CD14-positive monocyte (primary cell): Measurements from ENCODE around the gene PMCH. TPM values are rescaled to one million over a fixed set of nuclear protein-coding genes. Genes with fewer than 3 reads are reported as not detected.

Experiments used
- DNase-seq, 3 donors: peaks; one replicate each; pipeline ENCODE4 v3.0.0-alpha.2; 2011 to 2022
- H2AFZ ChIP-seq: 2 replicates; pipeline ENCODE4 v1.6.0; 2012; ENCODE audit warnings: mild to moderate bottlenecking, low read depth, low read length, inconsistent platforms; ENCODE audit not compliant: insufficient read depth, poor library complexity, severe bottlenecking
- H3K27ac ChIP-seq, 2 donors: 1 replicate in 1 of 2; 2 replicates in 1 of 2; pipeline ENCODE4 v1.5.1; 2012 to 2013; ENCODE audit warnings: low read length in 2 of 2, control low read depth in 1 of 2, inconsistent platforms in 1 of 2, low read depth in 1 of 2, mild to moderate bottlenecking in 1 of 2
- H3K27me3 ChIP-seq, 2 donors: one replicate each; pipeline versions ENCODE4 v1.6.0 to v1.6.1; 2011 to 2013; ENCODE audit warnings: low read length in 2 of 2; ENCODE audit not compliant: control insufficient read depth in 2 of 2, insufficient read depth in 2 of 2
- H3K36me3 ChIP-seq, 2 donors: replicated peaks in 1 of 2; 1 replicate in 1 of 2; 2 replicates in 1 of 2; pipeline versions ENCODE4 v1.5.1 to v1.6.1; 2012 to 2013; ENCODE audit warnings: low read length in 2 of 2, control low read depth in 1 of 2, inconsistent platforms in 1 of 2, mild to moderate bottlenecking in 1 of 2; ENCODE audit not compliant: insufficient read depth in 2 of 2, control insufficient read depth in 1 of 2
- H3K4me1 ChIP-seq, 2 donors: 1 replicate in 1 of 2; 2 replicates in 1 of 2; pipeline versions ENCODE4 v1.5.1 to v1.6.1; 2012 to 2013; ENCODE audit warnings: low read length in 2 of 2, control low read depth in 1 of 2, inconsistent platforms in 1 of 2, mild to moderate bottlenecking in 1 of 2, moderate library complexity in 1 of 2; ENCODE audit not compliant: insufficient read depth in 2 of 2, control insufficient read depth in 1 of 2
- H3K4me2 ChIP-seq: replicated peaks from 2 replicates; pipeline ENCODE3; 2012; ENCODE audit warnings: low read length, moderate library complexity, mild to moderate bottlenecking; ENCODE audit not compliant: poor library complexity, severe bottlenecking; ENCODE audit errors: extremely low read depth
- H3K4me3 ChIP-seq, 3 experiments: fragments of 200-600 bp in 1 of 3; sonication (generic) in 1 of 3; replicated peaks in 1 of 3; 1 replicate in 2 of 3; 2 replicates in 1 of 3; pipeline ENCODE4 v1.5.1; 2011 to 2013; ENCODE audit warnings: low read length in 3 of 3, mild to moderate bottlenecking in 3 of 3, control low read depth in 2 of 3, low read depth in 2 of 3, inconsistent platforms in 1 of 3, moderate library complexity in 1 of 3
- H3K79me2 ChIP-seq: 2 replicates; pipeline ENCODE4 v1.6.0; 2012; ENCODE audit warnings: mild to moderate bottlenecking, control low read depth, inconsistent platforms, low read length, moderate library complexity; ENCODE audit not compliant: insufficient read depth
- H3K9ac ChIP-seq: 2 replicates; pipeline ENCODE4 v1.6.0; 2017; ENCODE audit warnings: low read length, mild to moderate bottlenecking; ENCODE audit not compliant: insufficient read depth, poor library complexity, severe bottlenecking
- H3K9me3 ChIP-seq, 2 donors: replicated peaks in 1 of 2; 1 replicate in 1 of 2; 2 replicates in 1 of 2; pipeline versions ENCODE4 v1.5.1 to v1.6.1; 2012 to 2013; ENCODE audit warnings: low read length in 2 of 2, control low read depth in 1 of 2; ENCODE audit not compliant: control insufficient read depth in 1 of 2, insufficient read depth in 1 of 2
- H4K20me1 ChIP-seq: 2 replicates; pipeline ENCODE4 v1.6.0; 2012; ENCODE audit warnings: mild to moderate bottlenecking, low read length, control low read depth, moderate library complexity; ENCODE audit not compliant: insufficient read depth
- H3K27ac Mint-ChIP-seq, 7 donors: one replicate each; pipeline ENCODE4 v1.8.0; 2020; ENCODE audit warnings: mild to moderate bottlenecking in 7 of 7, mixed read lengths in 7 of 7, moderate library complexity in 6 of 7, inconsistent platforms in 2 of 7
- H3K27me3 Mint-ChIP-seq, 3 donors: one replicate each; pipeline ENCODE4 v1.8.0; 2021 to 2022; ENCODE audit warnings: low read depth in 3 of 3, mild to moderate bottlenecking in 3 of 3, mixed read lengths in 3 of 3, moderate library complexity in 3 of 3, inconsistent platforms in 1 of 3
- H3K36me3 Mint-ChIP-seq, 2 donors: one replicate each; pipeline ENCODE4 v1.8.0; 2020; ENCODE audit warnings: mixed read lengths in 2 of 2, inconsistent platforms in 1 of 2, mild to moderate bottlenecking in 1 of 2
- H3K4me1 Mint-ChIP-seq: one replicate; pipeline ENCODE4 v1.8.0; 2020; ENCODE audit warnings: mild to moderate bottlenecking, mixed read lengths
- H3K4me3 Mint-ChIP-seq, 2 donors: one replicate each; pipeline ENCODE4 v1.8.0; 2020; ENCODE audit warnings: mild to moderate bottlenecking in 2 of 2, mixed read lengths in 2 of 2, moderate library complexity in 1 of 2
- H3K9me3 Mint-ChIP-seq, 7 donors: one replicate each; pipeline ENCODE4 v1.8.0; 2020 to 2022; ENCODE audit warnings: mixed read lengths in 7 of 7, mild to moderate bottlenecking in 6 of 7, moderate library complexity in 6 of 7, inconsistent platforms in 2 of 7
- CTCF ChIP-seq: fragments of 200-600 bp; IDR thresholded peaks from one replicate; pipeline ENCODE4 v1.8.0; 2022; ENCODE audit warnings: antibody characterized with exemption, mild to moderate bottlenecking
- WGBS: methylation state at CpG from one replicate; pipeline ENCODE4 v1.1.5; 2013; ENCODE audit warnings: missing lambda C conversion rate; ENCODE audit not compliant: insufficient coverage; 5-methylcytosine and 5-hydroxymethylcytosine counted together
- intact Hi-C, 2 donors: fragments of 100-400 bp; cut with micrococcal nuclease; formaldehyde crosslinking; loops; one replicate each; pipeline versions ENCODE4 v1.15.0 to v1.15.1; 2023
- polyA plus RNA-seq, 3 donors: library from polyadenylated mRNA; depleted of rRNA in 1 of 3; unstranded in 2 of 3; stranded (reverse) in 1 of 3; fragments of 300-500 nt in 2 of 3; fragments of >200 nt in 1 of 3; fragmentation: Illumina TruSeq in 2 of 3; gene quantifications; 1 replicate in 2 of 3; 2 replicates in 1 of 3; pipeline ENCODE4 v1.2.3, GENCODE V29; 2012 to 2021

The PMCH gene
- polyA plus RNA-seq, 3 donors, result not detected

- WGBS, result 100% methylated on average over 1 of the region's 2 CpGs
- H3K36me3 ChIP-seq, result peaks cover 2 to 29% of the 10 kb centered on the region in 2 donors
- H3K9me3 Mint-ChIP-seq, result peaks cover 0 to 25% (median 12%) of the 10 kb centered on the region in 7 donors
- no peaks in the 10 kb centered on the region for H3K79me2 ChIP-seq
- no peak overlapping the region for H2AFZ ChIP-seq
- no peaks in the 10 kb centered on the region for H4K20me1 ChIP-seq
- no peaks in the 10 kb centered on the region for H3K27me3 ChIP-seq
- H3K27me3 Mint-ChIP-seq, result peaks cover 0 to 2% (median 0%) of the 10 kb centered on the region in 3 donors
- no peaks in the 10 kb centered on the region for H3K4me1 ChIP-seq
- H3K9ac ChIP-seq, result no peak overlapping the region
- H3K4me2 ChIP-seq, result no peak overlapping the region
- TF ChIP-seq CTCF, result no peak
- no peak overlapping the region for H3K4me3 Mint-ChIP-seq
- H3K27ac Mint-ChIP-seq, result no peak overlapping the region
- no peak overlapping the region for H3K27ac ChIP-seq
- H3K4me3 ChIP-seq, result no peak overlapping the region
- DNase-seq, result no peak
- peaks cover 36 to 63% of the 10 kb centered on the region in 2 donors for H3K36me3 Mint-ChIP-seq
- peaks cover 0 to 7% of the 10 kb centered on the region in 2 donors for H3K9me3 ChIP-seq
- no peaks in the 10 kb centered on the region for H3K4me1 Mint-ChIP-seq
- intact Hi-C loops, result no loop called here
Measured at GRCh38 chr12:102204025-102204424, 6.4 kb upstream of the PMCH start.

GRCh38 chr12:102202556-102202955 is 4.9 kb upstream of the PMCH start:
- no peak for DNase-seq
- Mint-ChIP-seq H3K27ac (no peak overlapping the region), H3K9me3 (peaks cover 0 to 14% (median 7%) of the 10 kb centered on the region in 7 donors)

More at GRCh38 chr12:102202556-102202955, 4.9 kb upstream of the PMCH start:
- no peak overlapping the region for H3K4me2 ChIP-seq
- H3K9me3 ChIP-seq, result peaks cover 0 to under 1% of the 10 kb centered on the region in 2 donors
- no CpG with 5 or more reads among the region's 4 CpGs for whole genome bisulfite sequencing
- Mint-ChIP-seq H3K4me3 (no peak overlapping the region), H3K36me3 (peaks cover 29 to 59% of the 10 kb centered on the region in 2 donors), H3K4me1 (no peaks in the 10 kb centered on the region), H3K27me3 (peaks cover 0 to 2% (median 0%) of the 10 kb centered on the region in 3 donors)
- H3K4me3 ChIP-seq, result no peak overlapping the region
- no peak overlapping the region for H3K9ac ChIP-seq
- TF ChIP-seq CTCF, result no peak
- no peaks in the 10 kb centered on the region for H3K4me1 ChIP-seq
- no peaks in the 10 kb centered on the region for H3K27me3 ChIP-seq
- no peaks in the 10 kb centered on the region for H3K79me2 ChIP-seq
- intact Hi-C loops, result no loop called here
- no peaks in the 10 kb centered on the region for H4K20me1 ChIP-seq
- H3K27ac ChIP-seq, result no peak overlapping the region
- no peak overlapping the region for H2AFZ ChIP-seq
- H3K36me3 ChIP-seq, result peaks cover 2 to 25% of the 10 kb centered on the region in 2 donors
